ENCODE data around the gene NFIX.

NFIX gene

GRCh38 chr19:13057744-13058143, 62.5 kb downstream of the NFIX start:
- no peak for DNase-seq (ENCODE audit: low spot score)

GRCh38 chr19:13058951-13059660, 63.8 kb downstream of the NFIX start:
- DNase-seq (ENCODE audit: low spot score): no peak

GRCh38 chr19:13060233-13060963, 65.1 kb downstream of the NFIX start:
- DNase-seq (ENCODE audit: low spot score): peak; percentile 20

- DNase-seq (ENCODE audit: low spot score): peak; percentile 82
These were observed 66.0 kb downstream of the NFIX start for GRCh38 chr19:13060964-13061927.

- no peak for DNase-seq (ENCODE audit: low spot score)
These were observed 67.0 kb downstream of the NFIX start for GRCh38 chr19:13062317-13062716.

- no peak for DNase-seq (ENCODE audit: low spot score)
These were observed 68.3 kb downstream of the NFIX start for GRCh38 chr19:13063461-13064091.

- no peak for DNase-seq (ENCODE audit: low spot score)
These were observed 68.8 kb downstream of the NFIX start for GRCh38 chr19:13064092-13064489.

- DNase-seq (ENCODE audit: low spot score): no peak
These were observed 71.0 kb downstream of the NFIX start for GRCh38 chr19:13066226-13066625.

- no peak for DNase-seq (ENCODE audit: low spot score)
These were observed 71.9 kb downstream of the NFIX start for GRCh38 chr19:13066933-13067807.

GRCh38 chr19:13068085-13068846, 73.0 kb downstream of the NFIX start:
- no peak for DNase-seq (ENCODE audit: low spot score)

GRCh38 chr19:13069415-13070359, 74.4 kb downstream of the NFIX start:
- DNase-seq (ENCODE audit: low spot score): no peak

GRCh38 chr19:13070425-13071140, 75.3 kb downstream of the NFIX start:
- DNase-seq (ENCODE audit: low spot score): no peak

GRCh38 chr19:13071444-13072187, 76.3 kb downstream of the NFIX start:
- DNase-seq (ENCODE audit: low spot score): no peak

GRCh38 chr19:13072188-13072908, 77.1 kb downstream of the NFIX start:
- no peak for DNase-seq (ENCODE audit: low spot score)

- DNase-seq (ENCODE audit: low spot score): no peak
These were observed 78.0 kb downstream of the NFIX start for GRCh38 chr19:13073263-13073662.

GRCh38 chr19:13074378-13074777, 79.1 kb downstream of the NFIX start:
- DNase-seq (ENCODE audit: low spot score): no peak

GRCh38 chr19:13076320-13076719, 81.0 kb downstream of the NFIX start:
- DNase-seq (ENCODE audit: low spot score): no peak

Measured in LoVo (cell line).